H1 (cell line): ENCODE data around the gene ADAM20. TPM values are rescaled to one million over a fixed set of nuclear protein-coding genes. Genes with fewer than 3 reads are reported as not detected.

Source experiments
- CTCF ChIA-PET: fragments of 300-600 bp; sonication (Branson Sonifier 250); formaldehyde crosslinking; loops from one replicate; lab custom pipeline; 2021; ENCODE audit not compliant: partially characterized antibody; lab: Charles Lee
- POLR2A ChIA-PET: fragments of 300-600 bp; sonication (Branson Sonifier 250); formaldehyde crosslinking; loops from one replicate; lab custom pipeline; 2021; ENCODE audit warnings: inconsistent platforms; ENCODE audit not compliant: partially characterized antibody; lab: Charles Lee
- DNase-seq, 2 experiments: peaks; one replicate each; pipeline versions ENCODE4 v3.0.0 to v3.0.0-alpha.2; 2010 to 2022; ENCODE audit warnings: low spot score in 2 of 2, low read depth in 1 of 2, mixed read lengths in 1 of 2
- FAIRE-seq: peaks from 2 replicates; lab custom pipeline; 2011; peaks lifted over from hg19 to GRCh38; lab: Jason Lieb, UNC
- H2AFZ ChIP-seq: 2 replicates; pipeline ENCODE4 v1.8.1; 2012; ENCODE audit warnings: low read length, inconsistent platforms
- H2AK5ac ChIP-seq: 2 replicates; pipeline ENCODE4 v1.6.1; 2013; ENCODE audit warnings: low read depth, low read length
- H2BK120ac ChIP-seq: replicated peaks from 2 replicates; pipeline ENCODE3; 2013; ENCODE audit warnings: low read depth, low read length, inconsistent platforms
- H2BK12ac ChIP-seq: 2 replicates; pipeline ENCODE4 v1.6.1; 2013; ENCODE audit warnings: low read depth, low read length
- H2BK15ac ChIP-seq: 2 replicates; pipeline ENCODE4 v1.6.1; 2013; ENCODE audit warnings: low read length
- H2BK20ac ChIP-seq: 2 replicates; pipeline ENCODE4 v1.6.1; 2013; ENCODE audit warnings: low read length
- H2BK5ac ChIP-seq: 2 replicates; pipeline ENCODE4 v1.6.1; 2013; ENCODE audit warnings: low read depth, low read length
- H3K14ac ChIP-seq: 2 replicates; pipeline ENCODE4 v1.6.1; 2013; ENCODE audit warnings: inconsistent platforms; ENCODE audit not compliant: insufficient read length
- H3K18ac ChIP-seq: 2 replicates; pipeline ENCODE4 v1.6.1; 2013; ENCODE audit warnings: low read length; ENCODE audit errors: extremely low read depth
- H3K23ac ChIP-seq: 2 replicates; pipeline ENCODE4 v1.6.1; 2013; ENCODE audit warnings: inconsistent platforms; ENCODE audit not compliant: insufficient read length
- H3K23me2 ChIP-seq: 2 replicates; pipeline ENCODE4 v1.6.1; 2013; ENCODE audit warnings: low read depth, low read length
- H3K27ac ChIP-seq: 2 replicates; pipeline ENCODE4 v1.6.1; 2011; ENCODE audit warnings: low read depth, low read length, inconsistent platforms
- H3K27me3 ChIP-seq, 4 experiments: replicated peaks in 1 of 4; 1 replicate in 1 of 4; 2 replicates in 3 of 4; pipeline versions ENCODE4 v1.6.1 to v1.8.1; 2011 to 2013; ENCODE audit warnings: low read length in 3 of 4, mild to moderate bottlenecking in 3 of 4, inconsistent platforms in 2 of 4, mixed read lengths in 2 of 4, moderate library complexity in 1 of 4; ENCODE audit not compliant: control insufficient read depth in 3 of 4, insufficient read depth in 3 of 4; ENCODE audit errors: extremely low read depth in 1 of 4
- H3K36me3 ChIP-seq, 4 experiments: 2 replicates each; pipeline versions ENCODE4 v1.6.1 to v1.8.1; 2011 to 2013; ENCODE audit warnings: mild to moderate bottlenecking in 4 of 4, low read length in 3 of 4, moderate library complexity in 2 of 4, control low read depth in 1 of 4, inconsistent platforms in 1 of 4; ENCODE audit not compliant: insufficient read depth in 4 of 4, control insufficient read depth in 2 of 4
- H3K4ac ChIP-seq: replicated peaks from 2 replicates; pipeline ENCODE3; 2013; ENCODE audit warnings: low read length, low read depth, mixed read lengths, inconsistent platforms; ENCODE audit not compliant: insufficient read length
- H3K4me1 ChIP-seq, 4 experiments: replicated peaks in 1 of 4; 1 replicate in 1 of 4; 2 replicates in 3 of 4; pipeline versions ENCODE4 v1.6.1 to v1.8.1; 2011 to 2013; ENCODE audit warnings: low read length in 3 of 4, inconsistent platforms in 2 of 4, mixed read lengths in 1 of 4; ENCODE audit not compliant: insufficient read depth in 4 of 4, control insufficient read depth in 3 of 4
- H3K4me2 ChIP-seq, 2 experiments: 2 replicates each; pipeline versions ENCODE4 v1.6.1 to v1.8.1; 2011 to 2013; ENCODE audit warnings: low read depth in 2 of 2, low read length in 2 of 2, control low read depth in 1 of 2, inconsistent platforms in 1 of 2, mild to moderate bottlenecking in 1 of 2; ENCODE audit not compliant: insufficient read depth in 1 of 2
- H3K4me3 ChIP-seq, 4 experiments: fragments of 200-600, 300-600 bp in 1 of 4; sonication (generic), shearing (Covaris generic), sonication (Bioruptor Twin) in 1 of 4; 2 replicates each; pipeline versions ENCODE4 v1.5.1 to v1.8.1; 2011 to 2016; ENCODE audit warnings: low read length in 4 of 4, low read depth in 3 of 4, control low read depth in 2 of 4, inconsistent platforms in 2 of 4, mild to moderate bottlenecking in 2 of 4, mixed read lengths in 1 of 4, moderate library complexity in 1 of 4; ENCODE audit not compliant: insufficient read depth in 2 of 4; ENCODE audit errors: extremely low read depth in 1 of 4
- H3K56ac ChIP-seq: replicated peaks from 2 replicates; pipeline ENCODE3; 2013; ENCODE audit warnings: low read depth, mild to moderate bottlenecking, mixed read lengths, low read length, inconsistent platforms; ENCODE audit not compliant: insufficient read length
- H3K79me1 ChIP-seq: 2 replicates; pipeline ENCODE4 v1.6.1; 2013; ENCODE audit warnings: low read depth, low read length, control low read depth
- H3K79me2 ChIP-seq, 2 experiments: 2 replicates each; pipeline versions ENCODE4 v1.6.1 to v1.8.1; 2012 to 2013; ENCODE audit warnings: low read length in 2 of 2, mild to moderate bottlenecking in 2 of 2, inconsistent platforms in 1 of 2; ENCODE audit not compliant: insufficient read depth in 2 of 2, control insufficient read depth in 1 of 2
- H3K9ac ChIP-seq, 4 experiments: replicated peaks in 1 of 4; 1 replicate in 1 of 4; 2 replicates in 3 of 4; pipeline versions ENCODE4 v1.6.1 to v1.8.1; 2011 to 2013; ENCODE audit warnings: low read depth in 3 of 4, low read length in 3 of 4, control low read depth in 2 of 4, mild to moderate bottlenecking in 2 of 4, moderate library complexity in 2 of 4, inconsistent platforms in 1 of 4; ENCODE audit errors: extremely low read depth in 1 of 4
- H3K9me3 ChIP-seq, 2 experiments: 2 replicates each; pipeline versions ENCODE4 v1.6.1 to v1.8.1; 2012 to 2013; ENCODE audit warnings: mild to moderate bottlenecking in 2 of 2, moderate library complexity in 2 of 2, control low read depth in 1 of 2, inconsistent platforms in 1 of 2, low read depth in 1 of 2, low read length in 1 of 2, mixed read lengths in 1 of 2; ENCODE audit not compliant: insufficient read depth in 2 of 2
- H4K20me1 ChIP-seq, 2 experiments: replicated peaks in 1 of 2; 2 replicates each; pipeline versions ENCODE3 to v1.8.1; 2011 to 2013; ENCODE audit warnings: inconsistent platforms in 2 of 2, low read length in 2 of 2, mild to moderate bottlenecking in 1 of 2; ENCODE audit not compliant: insufficient read depth in 2 of 2, control insufficient read depth in 1 of 2
- H4K5ac ChIP-seq: 2 replicates; pipeline ENCODE4 v1.6.1; 2013; ENCODE audit warnings: low read length, low read depth, mixed read lengths, inconsistent platforms; ENCODE audit not compliant: insufficient read length
- H4K8ac ChIP-seq: 2 replicates; pipeline ENCODE4 v1.8.0; 2013; ENCODE audit warnings: mild to moderate bottlenecking, moderate library complexity, low read length, inconsistent platforms; ENCODE audit not compliant: insufficient read depth; ENCODE audit errors: extremely low read depth
- H4K91ac ChIP-seq: replicated peaks from 2 replicates; pipeline ENCODE3; 2013; ENCODE audit warnings: low read length, mixed read lengths, inconsistent platforms; ENCODE audit not compliant: insufficient read length
- BACH1 ChIP-seq: IDR thresholded peaks from 2 replicates; pipeline ENCODE4 v1.6.1; 2012; ENCODE audit warnings: low read length, improper control_type of control experiment
- BRCA1 ChIP-seq: IDR thresholded peaks from 2 replicates; pipeline ENCODE4 v1.6.1; 2012; ENCODE audit warnings: low read depth, low read length, improper control_type of control experiment
- EGR1 ChIP-seq: IDR thresholded peaks from 2 replicates; pipeline ENCODE4 v1.6.1; 2011; ENCODE audit warnings: low read depth, low read length, borderline replicate concordance
- GABPA ChIP-seq: IDR thresholded peaks from 2 replicates; pipeline ENCODE4 v1.6.1; 2011; ENCODE audit warnings: mild to moderate bottlenecking, low read length, moderate library complexity, borderline replicate concordance; ENCODE audit not compliant: insufficient read depth
- HDAC6 ChIP-seq: IDR thresholded peaks from one replicate; pipeline ENCODE4 v1.7.1; 2012; ENCODE audit warnings: low read depth, mild to moderate bottlenecking, inconsistent platforms, low read length, moderate library complexity
- NANOG ChIP-seq: IDR thresholded peaks from 2 replicates; pipeline ENCODE4 v1.6.1; 2011; ENCODE audit warnings: low read length, low read depth, mild to moderate bottlenecking, inconsistent platforms; ENCODE audit not compliant: insufficient read depth, poor library complexity, severe bottlenecking
- NRF1 ChIP-seq: IDR thresholded peaks from 2 replicates; pipeline ENCODE4 v1.6.1; 2011; ENCODE audit warnings: mild to moderate bottlenecking, low read depth, low read length, improper control_type of control experiment
- POLR2AphosphoS5 ChIP-seq: IDR thresholded peaks from 2 replicates; pipeline ENCODE4 v1.6.1; 2011; ENCODE audit warnings: low read depth, low read length
- RAD21 ChIP-seq, 2 experiments: IDR thresholded peaks in 1 of 2; conservative IDR thresholded peaks in 1 of 2; 2 replicates each; pipeline ENCODE4 v1.6.1; 2011; ENCODE audit warnings: low read depth in 2 of 2, low read length in 2 of 2, improper control_type of control experiment in 1 of 2, inconsistent platforms in 1 of 2, mild to moderate bottlenecking in 1 of 2, moderate library complexity in 1 of 2
- SIN3A ChIP-seq, 2 experiments: IDR thresholded peaks in 1 of 2; conservative IDR thresholded peaks in 1 of 2; 2 replicates each; pipeline ENCODE4 v1.6.1; 2011 to 2012; ENCODE audit warnings: low read length in 2 of 2, improper control_type of control experiment in 1 of 2, low read depth in 1 of 2, mild to moderate bottlenecking in 1 of 2
- TAF1 ChIP-seq: IDR thresholded peaks from 2 replicates; pipeline ENCODE4 v1.6.1; 2011; ENCODE audit warnings: mild to moderate bottlenecking, low read depth, low read length
- WGBS, 2 experiments: shearing (Covaris generic) in 1 of 2; methylation state at CpG; one replicate each; pipeline versions ENCODE4 v1.1.6 to v1.1.7; 2013 to 2015; ENCODE audit warnings: low lambda C conversion rate in 2 of 2, mixed read lengths in 2 of 2, inconsistent platforms in 1 of 2, low coverage in 1 of 2, missing lambda C conversion rate in 1 of 2; ENCODE audit not compliant: insufficient replicate concordance in 2 of 2, insufficient coverage in 1 of 2, insufficient read length in 1 of 2; ENCODE audit errors: extremely low coverage in 1 of 2, missing lambda C conversion rate in 1 of 2; 5-methylcytosine and 5-hydroxymethylcytosine counted together
- polyA plus RNA-seq, 7 experiments: library from polyadenylated mRNA; depleted of rRNA in 3 of 7; stranded (reverse) in 5 of 7; unstranded in 2 of 7; fragments of >200 nt in 5 of 7; fragments of 200-250 nt in 2 of 7; gene quantifications; 1 replicate in 5 of 7; 2 replicates in 1 of 7; 4 replicates in 1 of 7; pipeline versions ENCODE4 v1.2.1 to v1.2.3, GENCODE V29; 2011 to 2013; ENCODE audit warnings: missing spikeins in 2 of 7, mixed read lengths in 2 of 7
- total RNA-seq: library from RNA; stranded (reverse); fragmentation: NEBNext Ultra II Directional; extraction: Animal tissue kit (Norgen Biotek cat#: 25700); gene quantifications from 2 replicates; pipeline ENCODE4 v1.2.1, GENCODE V29; 2021

The ADAM20 gene
- total and polyA plus RNA-seq, 2 of the 8 experiments (the other 6 are each of a cell fraction or from before 2014, with no cell fraction given), result 0.11 to 0.26 TPM

DNA sequence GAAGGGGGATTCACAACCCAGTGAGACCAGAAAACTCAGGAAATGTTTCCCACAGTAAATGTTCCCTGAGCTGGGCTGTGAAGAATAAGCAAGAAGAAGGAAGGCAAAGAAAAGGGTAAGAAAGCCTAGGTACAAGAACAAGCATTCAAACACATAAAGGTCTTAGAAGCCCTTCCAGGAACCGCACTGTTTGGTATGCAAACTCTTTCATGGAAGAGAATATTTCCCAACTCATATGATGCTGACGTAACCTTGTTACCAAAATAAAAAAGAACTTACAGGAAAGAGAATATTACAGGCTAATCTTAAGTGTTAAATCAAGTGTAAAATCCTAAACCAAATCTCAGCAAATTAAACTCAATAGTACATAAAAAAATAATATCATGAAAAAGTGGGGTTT lies 42.1 kb upstream of the ADAM20 start:
- no peak overlapping the region for H3K56ac ChIP-seq
- H3K27ac ChIP-seq, result no peak overlapping the region
- 100% methylated on average over 2 of the region's 2 CpGs; no CpG with 5 or more reads in 1 of the 2 experiments for whole genome bisulfite sequencing, 2 experiments
- no peaks in the 10 kb centered on the region for H4K20me1 ChIP-seq
- no peak overlapping the region for H4K5ac ChIP-seq
- no peak overlapping the region for H2BK120ac ChIP-seq
- H3K79me1 ChIP-seq, result no peaks in the 10 kb centered on the region; the same call in 1 of the 2 replicates
- H3K4ac ChIP-seq, result no peak overlapping the region
- no peak overlapping the region for H3K4me3 ChIP-seq
- H3K36me3 ChIP-seq, result peaks cover 0 to 10% (median 4%) of the 10 kb centered on the region in 4 experiments; a peak in 5 of 8 replicates
- no peak overlapping the region for H2BK5ac ChIP-seq
- no peak overlapping the region for H3K14ac ChIP-seq
- no peak for FAIRE-seq
- no peak for TF ChIP-seq RAD21 (IDR thresholded peaks at IDR 0.05 in 1 of 2, conservative IDR thresholded peaks at IDR 0.05 in 1 of 2; ENCODE audit: low read depth in 2 of 2, low read length in 2 of 2)
- no peak for TF ChIP-seq BACH1
- TF ChIP-seq HDAC6, result no peak
- no peak for TF ChIP-seq POLR2AphosphoS5
- TF ChIP-seq SIN3A (conservative IDR thresholded peaks at IDR 0.05 in 1 of 2, IDR thresholded peaks at IDR 0.05 in 1 of 2; ENCODE audit: low read depth in 1 of 2, low read length in 2 of 2), result no peak
- TF ChIP-seq GABPA, result no peak
- TF ChIP-seq NRF1, result no peak
- no peak for TF ChIP-seq EGR1
- TF ChIP-seq TAF1, result no peak
- no peak for TF ChIP-seq NANOG
- no peak for TF ChIP-seq BRCA1
- TF ChIP-seq, all 59 proteins: peak for 0
- Histone ChIP-seq H2BK15ac (no peak overlapping the region), H4K8ac (no peak overlapping the region), H3K4me2 (no peak overlapping the region), H2BK12ac (no peak overlapping the region), H4K91ac (no peak overlapping the region), H2AFZ (no peak overlapping the region), H2AK5ac (no peak overlapping the region), H3K23me2 (no peaks in the 10 kb centered on the region), H3K18ac (no peak overlapping the region), H3K4me1 (no peaks in the 10 kb centered on the region), H3K9me3 (no peaks in the 10 kb centered on the region), H3K79me2 (no peaks in the 10 kb centered on the region), H2BK20ac (no peak overlapping the region), H3K27me3 (no peaks in the 10 kb centered on the region), H3K23ac (no peak overlapping the region), H3K9ac (no peak overlapping the region)
- no peak for DNase-seq
- CTCF ChIA-PET, result interaction anchor here (1.2 kb wide), 1 partner anchor 9 kb away, joined by 6 read pairs; no protein-coding TSS in a partner anchor
- POLR2A ChIA-PET, result no interaction called here
